ENCODE measurements around the gene TRAF3IP1. TPM values are rescaled to one million over a fixed set of nuclear protein-coding genes. Genes with fewer than 3 reads are reported as not detected.

Gene TRAF3IP1
- total RNA-seq, 1 experiment from 2014 or later, result 8.2 TPM

DNA sequence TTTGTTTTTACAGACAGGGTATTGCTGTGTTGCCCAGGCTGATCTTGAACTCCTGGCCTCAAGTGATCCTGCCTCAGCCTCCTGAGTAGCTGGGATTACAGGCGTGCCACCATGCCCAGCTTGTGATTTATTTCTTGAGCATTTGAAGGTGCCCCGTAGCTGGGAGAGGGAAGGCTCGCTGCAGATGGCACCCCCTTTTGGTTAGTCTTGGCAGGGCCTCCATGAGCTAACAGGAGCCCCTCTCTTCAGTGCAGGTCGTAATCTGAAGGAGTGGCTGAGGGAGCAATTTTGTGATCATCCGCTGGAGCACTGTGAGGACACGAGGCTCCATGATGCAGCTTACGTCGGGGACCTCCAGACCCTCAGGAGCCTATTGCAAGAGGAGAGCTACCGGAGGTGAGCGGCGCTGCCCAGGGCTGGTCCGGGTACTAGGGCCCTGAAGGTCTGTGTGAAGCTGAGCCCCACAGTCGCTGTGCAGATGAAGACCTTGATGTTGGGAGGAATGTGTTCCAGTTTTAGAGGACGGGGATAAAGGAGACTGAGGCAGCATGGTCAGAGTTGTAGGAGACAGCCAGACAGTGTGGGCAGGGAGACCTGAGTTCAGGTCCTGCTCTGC, 113.1 kb downstream of the TRAF3IP1 start:
- ATAC-seq, result no peak
- BruUV-seq (replicated peaks), result no TSS peak
- peak overlapping the region; percentile 75 for H3K9ac ChIP-seq (ENCODE audit: low read length)
- H3K79me2 ChIP-seq (ENCODE audit: low read length), result peaks cover 90% of the 10 kb centered on the region
- peak overlapping the region; percentile 58 for H3K4me2 ChIP-seq (ENCODE audit: low read length)
- H2AFZ ChIP-seq (ENCODE audit: low read length), result no peak overlapping the region
- H3K9me2 ChIP-seq (replicated peaks; ENCODE audit: low read length), result no peaks in the 10 kb centered on the region
- H3K27ac ChIP-seq (ENCODE audit: low read length), result peak overlapping the region; percentile 98
- intact Hi-C loops (cut with micrococcal nuclease), result loop anchor here (10.0 kb wide), 1 partner anchor 511 kb away; no protein-coding TSS in a partner anchor
- no peak for DNase-seq
- H3K4me3 ChIP-seq (ENCODE audit: low read length), result no peak overlapping the region
- no peaks in the 10 kb centered on the region for H3K27me3 ChIP-seq (ENCODE audit: low read length)
- no peaks in the 10 kb centered on the region for H4K20me1 ChIP-seq (ENCODE audit: low read length)
- ChIA-PET CTCF (no interaction called here), POLR2A (ENCODE audit: unreplicated experiment) (no interaction called here)
- TF ChIP-seq EZH2 (IDR thresholded peaks at IDR 0.05; ENCODE audit: low read length, unreplicated experiment) (no peak), EZH2phosphoT487 (IDR thresholded peaks at IDR 0.05; ENCODE audit: borderline replicate concordance, low read length) (no peak)
- TF ChIP-seq, protein P1, sequence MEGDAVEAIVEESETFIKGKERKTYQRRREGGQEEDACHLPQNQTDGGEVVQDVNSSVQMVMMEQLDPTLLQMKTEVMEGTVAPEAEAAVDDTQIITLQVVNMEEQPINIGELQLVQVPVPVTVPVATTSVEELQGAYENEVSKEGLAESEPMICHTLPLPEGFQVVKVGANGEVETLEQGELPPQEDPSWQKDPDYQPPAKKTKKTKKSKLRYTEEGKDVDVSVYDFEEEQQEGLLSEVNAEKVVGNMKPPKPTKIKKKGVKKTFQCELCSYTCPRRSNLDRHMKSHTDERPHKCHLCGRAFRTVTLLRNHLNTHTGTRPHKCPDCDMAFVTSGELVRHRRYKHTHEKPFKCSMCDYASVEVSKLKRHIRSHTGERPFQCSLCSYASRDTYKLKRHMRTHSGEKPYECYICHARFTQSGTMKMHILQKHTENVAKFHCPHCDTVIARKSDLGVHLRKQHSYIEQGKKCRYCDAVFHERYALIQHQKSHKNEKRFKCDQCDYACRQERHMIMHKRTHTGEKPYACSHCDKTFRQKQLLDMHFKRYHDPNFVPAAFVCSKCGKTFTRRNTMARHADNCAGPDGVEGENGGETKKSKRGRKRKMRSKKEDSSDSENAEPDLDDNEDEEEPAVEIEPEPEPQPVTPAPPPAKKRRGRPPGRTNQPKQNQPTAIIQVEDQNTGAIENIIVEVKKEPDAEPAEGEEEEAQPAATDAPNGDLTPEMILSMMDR (conservative IDR thresholded peaks at IDR 0.05; ENCODE audit: low read depth, low read length), result no peak
- peaks cover 11% of the 10 kb centered on the region for H3F3A ChIP-seq (ENCODE audit: low read length, unreplicated experiment)
- peaks cover 63% of the 10 kb centered on the region for H3K4me1 ChIP-seq (ENCODE audit: insufficient read depth, low read length)
- peaks cover 29% of the 10 kb centered on the region for H3K36me3 ChIP-seq (ENCODE audit: low read depth, low read length)
- no peaks in the 10 kb centered on the region for H3K9me3 ChIP-seq (ENCODE audit: low read length)

DNA sequence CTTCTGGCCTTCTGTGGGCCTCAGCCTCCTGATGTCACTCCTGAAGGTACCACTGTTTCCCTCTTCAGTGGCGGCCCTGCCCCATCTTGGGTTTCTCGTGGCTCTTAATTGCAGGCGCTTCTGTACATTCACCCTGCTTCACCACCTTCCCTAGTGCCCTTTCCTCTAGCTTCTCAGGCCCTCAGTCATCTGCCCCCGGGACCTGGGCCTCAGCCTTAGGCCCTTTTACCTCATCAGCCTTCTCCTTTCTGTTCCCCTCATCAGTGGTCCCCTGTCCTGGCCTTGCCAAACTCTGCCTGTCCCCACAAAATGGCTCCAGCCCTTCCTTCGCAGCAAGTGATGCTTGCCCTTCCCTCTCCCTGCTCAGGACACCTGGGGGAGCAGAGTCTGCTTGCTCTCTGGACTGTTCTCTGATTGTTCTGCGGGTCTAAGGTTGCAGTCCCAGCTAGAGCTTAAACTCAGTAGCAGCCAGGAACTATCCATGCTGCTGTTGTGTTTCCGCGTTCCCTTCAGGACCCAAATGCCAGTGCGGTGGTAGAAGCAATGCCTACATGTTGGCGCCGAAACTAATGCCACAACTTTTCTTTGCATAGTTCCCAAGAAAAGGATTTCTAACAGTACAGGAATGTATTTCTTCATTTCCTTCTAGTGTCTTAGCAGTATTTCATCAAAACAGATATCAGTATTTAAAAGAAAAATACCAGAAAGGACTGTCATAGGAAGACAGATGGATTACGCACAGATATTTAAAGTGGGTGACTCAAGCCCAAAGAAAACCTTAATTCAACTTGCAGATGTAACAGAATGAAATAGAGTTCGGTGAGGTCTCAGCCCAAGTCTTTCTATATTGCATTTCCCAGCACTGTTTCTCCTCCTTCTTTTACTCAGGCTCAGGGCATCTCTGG, 113.9 kb downstream of the TRAF3IP1 start:
- Histone ChIP-seq H3K9ac (ENCODE audit: low read length) (peak overlapping the region; percentile 75), H3K9me2 (replicated peaks; ENCODE audit: low read length) (no peaks in the 10 kb centered on the region), H3K9me3 (ENCODE audit: low read length) (no peaks in the 10 kb centered on the region), H3K4me3 (ENCODE audit: low read length) (peak overlapping the region; percentile 31; the same call in 1 of the 2 replicates), H4K20me1 (ENCODE audit: low read length) (no peaks in the 10 kb centered on the region), H3K79me2 (ENCODE audit: low read length) (peaks cover 87% of the 10 kb centered on the region), H3K36me3 (ENCODE audit: low read depth, low read length) (peaks cover 31% of the 10 kb centered on the region), H3F3A (ENCODE audit: low read length, unreplicated experiment) (peaks cover 16% of the 10 kb centered on the region), H2AFZ (ENCODE audit: low read length) (0 out of 2 replicates have a peak overlapping the region, but pooled peaks have one; percentile 7), H3K27ac (ENCODE audit: low read length) (peak overlapping the region; percentile 98), H3K4me2 (ENCODE audit: low read length) (peak overlapping the region; percentile 58), H3K4me1 (ENCODE audit: insufficient read depth, low read length) (peaks cover 63% of the 10 kb centered on the region), H3K27me3 (ENCODE audit: low read length) (no peaks in the 10 kb centered on the region)
- TSS peak; percentile 29 for BruUV-seq (replicated peaks)
- POLR2A ChIA-PET (ENCODE audit: unreplicated experiment), result interaction anchor here (0.7 kb wide), 1 partner anchor 395 kb away, joined by 5 read pairs; no protein-coding TSS in a partner anchor
- CTCF ChIA-PET, result interaction anchor here (0.5 kb wide), 1 partner anchor 80 kb away, joined by 3 read pairs; no protein-coding TSS in a partner anchor
- peak; percentile 80 for DNase-seq
- peak; percentile 54 for ATAC-seq
- TF ChIP-seq, protein P1 (conservative IDR thresholded peaks at IDR 0.05; ENCODE audit: low read depth, low read length), result no peak
- TF ChIP-seq EZH2 (IDR thresholded peaks at IDR 0.05; ENCODE audit: low read length, unreplicated experiment), result no peak
- no peak for TF ChIP-seq EZH2phosphoT487 (IDR thresholded peaks at IDR 0.05; ENCODE audit: borderline replicate concordance, low read length)
- intact Hi-C loops (cut with micrococcal nuclease), result loop anchor here (10.0 kb wide), 1 partner anchor 511 kb away; no protein-coding TSS in a partner anchor
